ENCODE results near the gene CPNE6.

Gene CPNE6

DNA sequence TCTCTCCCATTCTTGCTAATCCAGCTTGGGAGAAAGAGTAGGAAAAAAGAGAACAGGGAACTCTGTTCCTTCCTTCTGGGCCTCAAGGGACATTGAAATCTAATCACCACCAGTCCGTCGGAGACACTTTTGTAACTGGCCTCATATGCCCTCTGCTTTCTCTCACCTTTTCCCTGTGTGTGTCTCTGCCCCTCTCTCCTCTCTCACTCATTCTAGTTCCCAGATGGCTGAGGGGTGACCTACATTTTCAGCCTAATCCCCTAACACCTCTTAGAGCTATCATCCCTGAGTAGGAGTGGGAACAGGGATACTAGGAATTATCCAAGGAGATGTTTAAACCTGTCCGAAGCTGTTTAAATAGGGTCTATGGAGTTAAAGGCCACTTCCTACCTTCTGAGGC, 13.9 kb downstream of the CPNE6 start:
- Histone ChIP-seq H3K4me1 (ENCODE audit: control insufficient read depth in 1 of 2, insufficient read depth in 2 of 2, low read length in 2 of 2) (peaks cover 12 to 14% of the 10 kb centered on the region in 2 donors), H3K9me3 (ENCODE audit: control insufficient read depth in 1 of 2, low read length in 2 of 2) (no peaks in the 10 kb centered on the region)

DNA sequence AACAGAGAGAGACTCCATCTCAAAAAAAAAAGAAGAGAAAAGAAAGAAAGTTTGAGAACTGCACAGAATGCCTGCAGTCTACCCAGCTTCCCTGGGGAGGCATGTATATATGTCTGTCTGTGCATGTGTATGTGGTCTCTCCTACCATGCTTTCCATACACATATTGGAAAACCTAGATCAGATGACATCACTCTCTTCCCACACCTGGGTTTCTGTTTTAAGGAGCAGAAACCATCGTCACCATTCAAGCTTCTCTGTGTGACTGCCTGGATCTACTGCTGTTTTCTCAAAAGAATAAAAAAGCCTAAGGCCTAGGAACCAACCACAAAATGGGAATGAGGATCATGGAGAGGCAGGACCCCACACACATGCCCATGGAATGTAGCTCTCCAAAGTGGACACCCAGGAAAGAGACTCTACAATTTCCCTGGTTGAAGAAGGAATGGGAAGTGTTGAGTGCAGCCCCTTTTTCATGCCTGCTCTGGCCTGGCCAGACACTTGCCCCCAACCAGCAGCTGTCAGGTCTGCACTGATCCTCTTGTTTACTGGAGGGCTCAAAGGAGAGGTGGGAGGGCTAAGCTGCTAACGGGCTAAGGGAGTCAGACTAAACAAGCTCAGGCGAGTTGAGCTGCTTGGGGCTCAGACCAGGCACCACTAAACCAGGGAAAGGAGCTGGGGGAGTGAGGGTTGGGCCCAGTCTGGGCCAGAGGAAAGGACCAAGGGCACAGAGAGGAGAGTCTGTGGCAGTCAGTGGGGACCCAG, 15.0 kb downstream of the CPNE6 start:
- Histone ChIP-seq H3K9ac (ENCODE audit: low read depth in 1 of 2, low read length in 2 of 2) (no peak overlapping the region), H3K4me3 (ENCODE audit: low read depth in 1 of 2, low read length in 2 of 2) (no peak overlapping the region), H3K27ac (ENCODE audit: low read depth, low read length) (no peak overlapping the region), H3K27me3 (ENCODE audit: control insufficient read depth in 1 of 2, insufficient read depth in 2 of 2, low read length in 2 of 2) (no peaks in the 10 kb centered on the region), H3K9me3 (ENCODE audit: control insufficient read depth in 1 of 2, low read length in 2 of 2) (no peaks in the 10 kb centered on the region), H3K4me1 (ENCODE audit: control insufficient read depth in 1 of 2, insufficient read depth in 2 of 2, low read length in 2 of 2) (peaks cover 14 to 15% of the 10 kb centered on the region in 2 donors), H3K36me3 (ENCODE audit: control insufficient read depth in 1 of 2, insufficient read depth in 2 of 2, low read length in 2 of 2) (no peaks in the 10 kb centered on the region)

More for the DNA sequence above, 13.9 kb downstream of the CPNE6 start:
- Histone ChIP-seq H3K27me3 (ENCODE audit: control insufficient read depth in 1 of 2, insufficient read depth in 2 of 2, low read length in 2 of 2) (no peaks in the 10 kb centered on the region), H3K4me3 (ENCODE audit: low read depth in 1 of 2, low read length in 2 of 2) (no peak overlapping the region), H3K27ac (ENCODE audit: low read depth, low read length) (no peak overlapping the region), H3K9ac (ENCODE audit: low read depth in 1 of 2, low read length in 2 of 2) (no peak overlapping the region), H3K36me3 (ENCODE audit: control insufficient read depth in 1 of 2, insufficient read depth in 2 of 2, low read length in 2 of 2) (no peaks in the 10 kb centered on the region)

DNA sequence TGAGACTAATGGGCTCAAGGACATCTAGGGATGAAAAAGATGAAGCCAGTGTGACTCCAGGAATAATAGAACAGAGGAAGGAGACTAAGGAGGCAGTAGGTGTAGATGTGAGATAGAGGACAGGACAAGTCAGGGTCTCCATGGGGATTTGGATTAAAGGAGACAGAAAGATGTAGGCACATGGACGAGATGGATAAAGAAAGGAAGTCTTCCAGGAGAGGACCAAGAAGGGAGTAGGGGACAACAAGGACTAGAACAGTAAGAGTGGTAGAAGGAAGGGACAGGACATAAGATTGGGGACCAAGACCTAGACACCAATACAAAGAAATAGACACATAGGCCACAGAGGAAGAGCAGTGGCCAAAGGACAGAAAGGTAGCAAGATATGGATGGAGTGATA, 15.6 kb downstream of the CPNE6 start:
- no peaks in the 10 kb centered on the region for H3K27me3 ChIP-seq (ENCODE audit: control insufficient read depth in 1 of 2, insufficient read depth in 2 of 2, low read length in 2 of 2)
- no peak overlapping the region for H3K9ac ChIP-seq (ENCODE audit: low read depth in 1 of 2, low read length in 2 of 2)
- H3K27ac ChIP-seq (ENCODE audit: low read depth, low read length), result no peak overlapping the region
- H3K4me3 ChIP-seq (ENCODE audit: low read depth in 1 of 2, low read length in 2 of 2), result no peak overlapping the region
- no peaks in the 10 kb centered on the region for H3K36me3 ChIP-seq (ENCODE audit: control insufficient read depth in 1 of 2, insufficient read depth in 2 of 2, low read length in 2 of 2)
- H3K9me3 ChIP-seq (ENCODE audit: control insufficient read depth in 1 of 2, low read length in 2 of 2), result no peaks in the 10 kb centered on the region
- peaks cover 14 to 15% of the 10 kb centered on the region in 2 donors for H3K4me1 ChIP-seq (ENCODE audit: control insufficient read depth in 1 of 2, insufficient read depth in 2 of 2, low read length in 2 of 2)

DNA sequence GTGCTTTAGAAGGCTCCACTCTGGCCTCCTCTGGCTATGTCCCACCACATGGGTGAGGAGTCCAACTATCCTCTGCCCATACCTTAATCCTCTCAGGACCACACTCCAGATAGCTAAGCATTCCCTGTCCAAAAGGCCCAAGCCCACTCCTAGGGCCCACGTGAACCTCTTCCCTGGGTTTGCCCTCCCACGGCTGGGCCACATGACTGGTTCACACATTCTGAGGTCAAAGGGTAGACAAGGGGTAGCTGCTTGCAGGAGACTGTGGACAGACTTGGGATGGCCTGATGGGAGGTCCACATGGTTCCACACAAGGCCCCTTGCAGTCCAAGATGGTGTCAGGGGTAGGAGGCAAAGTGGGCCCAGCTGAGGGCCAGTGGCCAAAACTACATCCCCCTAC, 16.7 kb downstream of the CPNE6 start:
- Histone ChIP-seq H3K36me3 (ENCODE audit: control insufficient read depth in 1 of 2, insufficient read depth in 2 of 2, low read length in 2 of 2) (no peaks in the 10 kb centered on the region), H3K9ac (ENCODE audit: low read depth in 1 of 2, low read length in 2 of 2) (no peak overlapping the region), H3K27me3 (ENCODE audit: control insufficient read depth in 1 of 2, insufficient read depth in 2 of 2, low read length in 2 of 2) (no peaks in the 10 kb centered on the region), H3K27ac (ENCODE audit: low read depth, low read length) (no peak overlapping the region), H3K4me1 (ENCODE audit: control insufficient read depth in 1 of 2, insufficient read depth in 2 of 2, low read length in 2 of 2) (peaks cover 22 to 24% of the 10 kb centered on the region in 2 donors), H3K4me3 (ENCODE audit: low read depth in 1 of 2, low read length in 2 of 2) (no peak overlapping the region), H3K9me3 (ENCODE audit: control insufficient read depth in 1 of 2, low read length in 2 of 2) (no peaks in the 10 kb centered on the region)

DNA sequence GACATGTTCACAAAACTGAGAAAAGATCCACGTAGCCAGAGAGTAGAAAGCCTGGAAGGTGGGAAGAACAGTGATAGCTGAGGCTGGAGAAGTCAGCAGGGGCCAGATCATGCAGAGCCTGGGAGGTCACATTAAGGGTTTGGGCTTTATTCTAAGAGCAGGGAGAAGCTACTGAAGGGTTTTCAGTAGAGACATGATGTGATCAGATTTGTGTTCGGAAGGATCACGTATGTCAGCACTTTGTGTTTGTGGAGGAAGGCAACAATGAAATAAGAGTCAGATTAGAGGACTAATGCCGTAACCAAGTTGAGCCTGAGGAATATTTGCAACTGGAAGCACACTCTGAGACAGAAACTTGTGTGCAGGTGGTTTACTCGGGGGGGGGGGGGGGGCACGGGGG, 18.5 kb downstream of the CPNE6 start:
- H3K27me3 ChIP-seq (ENCODE audit: control insufficient read depth in 1 of 2, insufficient read depth in 2 of 2, low read length in 2 of 2), result no peaks in the 10 kb centered on the region
- no peaks in the 10 kb centered on the region for H3K36me3 ChIP-seq (ENCODE audit: control insufficient read depth in 1 of 2, insufficient read depth in 2 of 2, low read length in 2 of 2)
- peaks cover 26 to 31% of the 10 kb centered on the region in 2 donors for H3K4me1 ChIP-seq (ENCODE audit: control insufficient read depth in 1 of 2, insufficient read depth in 2 of 2, low read length in 2 of 2)
- no peak overlapping the region for H3K27ac ChIP-seq (ENCODE audit: low read depth, low read length)
- no peaks in the 10 kb centered on the region for H3K9me3 ChIP-seq (ENCODE audit: control insufficient read depth in 1 of 2, low read length in 2 of 2)
- no peak overlapping the region for H3K4me3 ChIP-seq (ENCODE audit: low read depth in 1 of 2, low read length in 2 of 2)
- no peak overlapping the region for H3K9ac ChIP-seq (ENCODE audit: low read depth in 1 of 2, low read length in 2 of 2)

DNA sequence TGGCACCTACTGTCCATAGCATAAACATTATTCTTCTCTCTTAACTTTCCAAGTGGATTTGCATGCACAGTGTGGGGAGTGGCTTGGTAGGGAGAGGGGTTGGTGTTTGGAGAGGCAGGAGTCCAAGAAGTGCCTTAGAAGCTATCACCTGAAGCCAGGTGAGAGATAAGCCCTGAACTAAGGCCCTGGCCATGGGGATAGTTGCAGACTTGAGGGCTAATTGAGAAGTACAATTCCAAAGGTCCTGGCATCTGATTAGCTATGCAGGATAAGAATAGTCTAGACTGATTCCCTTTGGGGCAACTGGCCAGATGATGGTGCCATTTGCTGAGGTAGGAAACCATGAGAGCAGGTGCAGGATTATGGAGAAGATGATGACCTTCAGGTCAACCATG, 20.7 kb downstream of the CPNE6 start:
- H3K4me1 ChIP-seq (ENCODE audit: control insufficient read depth in 1 of 2, insufficient read depth in 2 of 2, low read length in 2 of 2), result peaks cover 38 to 46% of the 10 kb centered on the region in 2 donors
- no peaks in the 10 kb centered on the region for H3K27me3 ChIP-seq (ENCODE audit: control insufficient read depth in 1 of 2, insufficient read depth in 2 of 2, low read length in 2 of 2)
- H3K27ac ChIP-seq (ENCODE audit: low read depth, low read length), result no peak overlapping the region
- peak overlapping the region in 1 of 2 donors; percentile 22 for H3K9ac ChIP-seq (ENCODE audit: low read depth in 1 of 2, low read length in 2 of 2)
- H3K36me3 ChIP-seq (ENCODE audit: control insufficient read depth in 1 of 2, insufficient read depth in 2 of 2, low read length in 2 of 2), result peaks cover 0 to 8% of the 10 kb centered on the region in 2 donors
- H3K4me3 ChIP-seq (ENCODE audit: low read depth in 1 of 2, low read length in 2 of 2), result no peak overlapping the region
- H3K9me3 ChIP-seq (ENCODE audit: control insufficient read depth in 1 of 2, low read length in 2 of 2), result no peaks in the 10 kb centered on the region

DNA sequence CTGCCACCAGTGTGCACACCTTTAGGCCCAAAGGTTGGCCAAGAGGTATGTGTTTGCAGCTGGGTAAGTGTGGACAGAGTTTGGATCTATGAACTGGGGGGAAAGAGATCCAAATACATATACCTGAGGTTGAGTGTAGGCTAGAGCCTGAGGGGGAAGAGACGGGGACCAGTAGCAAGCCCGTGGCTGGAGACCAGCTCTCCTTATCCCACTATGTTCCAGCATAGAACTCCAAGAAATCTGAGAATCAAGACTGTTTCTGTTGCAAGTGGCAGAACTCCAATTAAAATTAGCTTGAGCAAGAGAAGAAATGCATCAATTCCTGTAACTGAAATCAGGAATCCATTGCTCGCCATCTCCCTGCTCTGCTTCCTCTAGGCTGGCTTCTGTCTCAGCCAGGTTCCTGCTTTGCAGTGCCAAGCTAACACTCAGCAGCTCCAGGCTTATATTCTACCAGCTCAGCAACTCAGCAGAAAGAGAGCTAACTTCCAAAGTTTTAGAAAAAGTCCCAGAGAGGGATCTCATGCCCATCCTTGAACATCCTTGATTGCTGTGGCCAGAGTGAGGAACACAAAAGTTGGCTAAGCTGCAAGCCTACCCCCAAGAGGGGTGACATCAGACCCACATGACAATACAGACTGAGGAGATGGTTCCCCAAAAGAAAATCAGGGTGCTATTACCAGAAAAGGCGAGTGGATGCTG, 21.3 kb downstream of the CPNE6 start:
- H3K27me3 ChIP-seq (ENCODE audit: control insufficient read depth in 1 of 2, insufficient read depth in 2 of 2, low read length in 2 of 2), result no peaks in the 10 kb centered on the region
- peaks cover 0 to 8% of the 10 kb centered on the region in 2 donors for H3K36me3 ChIP-seq (ENCODE audit: control insufficient read depth in 1 of 2, insufficient read depth in 2 of 2, low read length in 2 of 2)
- no peak overlapping the region for H3K27ac ChIP-seq (ENCODE audit: low read depth, low read length)
- H3K4me1 ChIP-seq (ENCODE audit: control insufficient read depth in 1 of 2, insufficient read depth in 2 of 2, low read length in 2 of 2), result peaks cover 38 to 46% of the 10 kb centered on the region in 2 donors
- H3K4me3 ChIP-seq (ENCODE audit: low read depth in 1 of 2, low read length in 2 of 2), result peak overlapping the region in 1 of 2 donors; percentile 13
- peak overlapping the region in 1 of 2 donors; percentile 72 for H3K9ac ChIP-seq (ENCODE audit: low read depth in 1 of 2, low read length in 2 of 2)
- no peaks in the 10 kb centered on the region for H3K9me3 ChIP-seq (ENCODE audit: control insufficient read depth in 1 of 2, low read length in 2 of 2)

DNA sequence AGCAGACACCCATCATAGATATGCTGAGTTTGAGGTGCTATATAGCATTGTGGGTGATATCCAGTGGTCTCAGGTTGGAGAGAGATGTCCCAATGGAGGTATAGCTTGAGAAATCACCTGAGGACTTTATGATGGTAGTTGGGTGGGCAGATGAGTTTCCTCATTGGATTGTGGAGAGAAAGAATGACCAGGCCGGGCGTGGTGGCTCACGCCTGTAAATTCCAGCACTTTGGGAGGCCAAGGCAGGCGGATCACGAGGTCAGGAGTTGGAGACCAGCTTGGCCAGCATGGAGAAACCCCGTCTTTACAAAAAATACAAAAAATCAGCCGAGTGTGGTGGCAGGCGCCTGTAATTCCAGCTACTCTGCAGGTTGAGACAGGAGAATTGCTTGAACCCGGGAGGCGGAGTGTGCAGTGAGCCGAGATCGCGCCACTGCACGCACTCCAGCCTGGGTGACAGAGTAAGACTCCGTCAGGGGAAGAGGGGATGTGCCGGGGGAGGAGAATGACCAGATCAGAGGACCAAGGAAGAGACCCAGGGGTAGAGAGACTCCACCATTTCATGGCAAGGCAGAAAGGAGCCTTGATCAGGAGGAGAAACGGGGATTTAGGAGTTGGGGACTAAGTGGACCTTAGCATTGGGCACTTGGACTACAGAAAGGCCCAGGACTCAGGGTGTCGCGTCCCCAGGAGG, 22.0 kb downstream of the CPNE6 start:
- Histone ChIP-seq H3K27ac (ENCODE audit: low read depth, low read length) (peak overlapping the region; percentile 83), H3K27me3 (ENCODE audit: control insufficient read depth in 1 of 2, insufficient read depth in 2 of 2, low read length in 2 of 2) (no peaks in the 10 kb centered on the region), H3K4me3 (ENCODE audit: low read depth in 1 of 2, low read length in 2 of 2) (peak overlapping the region; percentile 34 to 92)

DNA sequence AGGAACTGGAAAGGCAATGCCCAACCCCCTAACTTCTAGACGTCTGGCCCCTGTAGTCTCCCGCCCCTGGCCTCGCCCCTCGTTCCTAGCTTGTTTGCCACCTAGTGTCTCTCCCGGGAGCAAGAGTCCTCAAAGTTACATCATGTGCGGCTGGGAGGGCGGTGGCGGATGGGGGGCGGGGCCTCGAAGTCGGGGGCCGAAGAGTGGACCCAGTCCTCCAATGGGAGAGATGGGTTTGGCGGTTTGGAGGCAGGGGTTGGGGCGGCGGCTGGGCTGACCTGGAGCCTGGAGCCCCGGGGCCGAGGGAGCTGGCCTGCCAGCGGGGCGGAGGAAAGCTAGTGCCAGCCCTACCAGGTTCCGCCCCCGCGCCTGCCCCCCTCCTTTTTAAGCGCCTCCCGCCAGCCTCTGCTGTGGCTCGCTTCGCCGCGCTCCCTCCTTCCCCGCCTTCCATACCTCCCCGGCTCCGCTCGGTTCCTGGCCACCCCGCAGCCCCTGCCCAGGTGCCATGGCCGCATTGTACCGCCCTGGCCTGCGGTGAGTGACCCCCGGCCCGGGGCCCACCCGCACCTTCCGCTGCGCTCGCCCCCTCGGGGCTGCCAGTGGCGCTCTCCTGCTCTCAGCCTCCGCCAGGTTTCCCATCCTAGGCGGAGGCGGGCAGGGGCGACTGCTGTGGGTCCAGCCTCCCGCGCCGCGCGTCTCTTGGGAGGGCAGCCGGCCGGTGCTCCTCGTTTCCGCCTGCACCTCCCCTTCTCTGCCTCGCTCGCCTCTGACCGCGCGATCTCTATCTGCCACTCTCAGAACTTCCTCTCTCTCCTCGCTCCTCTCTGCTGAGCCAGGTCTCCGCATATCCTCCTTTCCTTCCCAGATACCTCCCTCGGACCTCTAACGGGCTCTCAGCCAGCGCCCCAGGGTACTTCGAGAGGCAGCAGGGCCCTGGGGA, 22.8 kb downstream of the CPNE6 start, which contains the start of gene PCK2:
TSS of gene PCK2 (plus strand) at position 411 of the 940 bp plus-strand sequence. CDS start at position 506, 95 bp downstream.
- peak within 1 kb of the TSS; percentile 92 to 93 for H3K4me3 ChIP-seq (ENCODE audit: low read depth in 1 of 2, low read length in 2 of 2)
- H3K36me3 ChIP-seq (ENCODE audit: control insufficient read depth in 1 of 2, insufficient read depth in 2 of 2, low read length in 2 of 2), result peaks cover 13 to 21% of the 10 kb centered on the region in 2 donors
- peak within 1 kb of the TSS; percentile 96 to 99 for H3K9ac ChIP-seq (ENCODE audit: low read depth in 1 of 2, low read length in 2 of 2)
- H3K27me3 ChIP-seq (ENCODE audit: control insufficient read depth in 1 of 2, insufficient read depth in 2 of 2, low read length in 2 of 2), result no peaks in the 10 kb centered on the region
- peaks cover 47 to 48% of the 10 kb centered on the region in 2 donors for H3K4me1 ChIP-seq (ENCODE audit: control insufficient read depth in 1 of 2, insufficient read depth in 2 of 2, low read length in 2 of 2)
- no peaks in the 10 kb centered on the region for H3K9me3 ChIP-seq (ENCODE audit: control insufficient read depth in 1 of 2, low read length in 2 of 2)
- H3K27ac ChIP-seq (ENCODE audit: low read depth, low read length), result peak within 1 kb of the TSS; percentile 95

More for the DNA sequence above, 22.0 kb downstream of the CPNE6 start:
- Histone ChIP-seq H3K36me3 (ENCODE audit: control insufficient read depth in 1 of 2, insufficient read depth in 2 of 2, low read length in 2 of 2) (peaks cover 7 to 14% of the 10 kb centered on the region in 2 donors), H3K4me1 (ENCODE audit: control insufficient read depth in 1 of 2, insufficient read depth in 2 of 2, low read length in 2 of 2) (peaks cover 43 to 48% of the 10 kb centered on the region in 2 donors), H3K9ac (ENCODE audit: low read depth in 1 of 2, low read length in 2 of 2) (peak overlapping the region; percentile 47 to 72), H3K9me3 (ENCODE audit: control insufficient read depth in 1 of 2, low read length in 2 of 2) (no peaks in the 10 kb centered on the region)

Measured in duodenal mucosa (tissue), 2 donors.